DMS 273 (cell line): Measurements from ENCODE around the gene EPM2AIP1.
"Not testable (repeated sequence)": the region's sequence is repeated elsewhere in the genome, so short reads cannot be mapped to it uniquely, and the experiment has no call there.

Experiments
- DNase-seq: peaks from one replicate; lab custom pipeline; 2025; ENCODE audit not compliant: unreplicated experiment; lab: John Stamatoyannopoulos, UW

EPM2AIP1 gene

DNA sequence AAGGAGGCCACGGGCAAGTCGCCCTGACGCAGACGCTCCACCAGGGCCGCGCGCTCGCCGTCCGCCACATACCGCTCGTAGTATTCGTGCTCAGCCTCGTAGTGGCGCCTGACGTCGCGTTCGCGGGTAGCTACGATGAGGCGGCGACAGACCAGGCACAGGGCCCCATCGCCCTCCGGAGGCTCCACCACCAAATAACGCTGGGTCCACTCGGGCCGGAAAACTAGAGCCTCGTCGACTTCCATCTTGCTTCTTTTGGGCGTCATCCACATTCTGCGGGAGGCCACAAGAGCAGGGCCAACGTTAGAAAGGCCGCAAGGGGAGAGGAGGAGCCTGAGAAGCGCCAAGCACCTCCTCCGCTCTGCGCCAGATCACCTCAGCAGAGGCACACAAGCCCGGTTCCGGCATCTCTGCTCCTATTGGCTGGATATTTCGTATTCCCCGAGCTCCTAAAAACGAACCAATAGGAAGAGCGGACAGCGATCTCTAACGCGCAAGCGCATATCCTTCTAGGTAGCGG is at the start of gene EPM2AIP1:
TSS of gene EPM2AIP1 (minus strand) at position 326 of the 520 bp plus-strand sequence. CDS start at position 272, 54 bp downstream.
- no peak for DNase-seq

DNA sequence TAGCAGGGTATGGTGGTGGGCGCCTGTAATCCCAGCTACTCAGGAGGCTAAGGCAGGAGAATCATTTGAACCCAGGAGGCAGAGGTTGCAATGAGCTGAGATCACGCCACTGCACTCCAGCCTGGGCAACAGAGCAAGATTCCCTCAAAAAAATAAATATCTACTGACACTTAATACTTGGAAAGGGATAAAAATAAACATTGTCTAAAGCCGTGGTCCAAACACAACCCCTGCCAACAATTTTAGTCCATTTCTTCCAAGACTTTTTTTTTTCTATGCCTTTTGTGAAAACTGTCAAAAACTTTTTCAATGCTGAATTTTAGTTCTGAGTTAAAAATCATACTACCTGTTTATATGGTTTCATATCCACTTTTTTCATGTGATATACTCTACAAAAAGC is 49.8 kb upstream of the EPM2AIP1 start:
- not testable (repeated sequence) for DNase-seq

DNA sequence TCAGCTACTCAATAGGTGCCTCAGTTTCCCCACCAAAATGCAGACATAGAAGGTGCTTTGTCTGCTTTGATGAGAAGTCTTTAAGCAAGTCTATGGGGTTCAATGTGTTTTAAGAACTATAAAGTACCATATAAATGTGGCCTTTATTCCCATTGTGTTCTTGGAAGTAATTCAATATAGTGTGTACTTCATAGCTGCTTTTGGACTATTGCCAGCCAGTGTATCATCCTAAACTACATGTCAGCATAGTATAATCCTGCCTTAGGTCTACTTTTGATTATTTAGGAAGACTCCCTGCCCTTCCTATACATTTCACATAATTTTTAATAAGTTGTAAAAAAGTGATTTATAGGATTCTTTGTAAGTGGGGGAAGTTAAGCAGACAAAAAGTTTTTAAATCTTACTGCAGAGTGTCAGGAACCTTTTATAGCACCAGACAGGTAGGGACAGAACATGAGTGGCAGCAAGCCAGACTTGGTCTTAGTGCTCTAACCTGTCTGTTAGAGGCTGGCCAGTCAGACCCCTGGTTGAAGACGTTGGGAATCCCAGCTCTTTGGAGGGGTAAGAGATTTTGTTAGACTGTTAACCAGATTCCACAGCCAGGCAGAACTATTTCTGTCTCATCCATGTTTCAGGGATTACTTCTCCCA is 48.7 kb upstream of the EPM2AIP1 start:
- no peak for DNase-seq

DNA sequence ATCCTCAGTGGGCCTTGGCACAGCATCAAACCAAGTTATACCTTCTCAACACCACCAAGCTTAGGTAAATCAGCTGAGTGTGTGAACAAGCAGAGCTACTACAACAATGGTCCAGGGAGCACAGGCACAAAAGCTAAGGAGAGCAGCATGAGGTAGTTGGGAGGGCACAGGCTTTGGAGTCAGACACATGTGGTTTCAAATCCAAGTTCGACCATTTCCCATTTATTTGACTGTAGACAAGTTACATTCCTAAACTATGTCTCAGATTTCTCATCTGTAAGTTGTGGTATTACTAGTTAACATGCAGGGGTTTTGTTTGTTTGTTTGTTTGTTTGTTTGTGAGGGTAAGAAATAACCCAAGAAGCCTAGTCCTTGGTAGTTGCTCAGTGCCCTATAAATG is 47.3 kb upstream of the EPM2AIP1 start:
- DNase-seq, result no peak

DNA sequence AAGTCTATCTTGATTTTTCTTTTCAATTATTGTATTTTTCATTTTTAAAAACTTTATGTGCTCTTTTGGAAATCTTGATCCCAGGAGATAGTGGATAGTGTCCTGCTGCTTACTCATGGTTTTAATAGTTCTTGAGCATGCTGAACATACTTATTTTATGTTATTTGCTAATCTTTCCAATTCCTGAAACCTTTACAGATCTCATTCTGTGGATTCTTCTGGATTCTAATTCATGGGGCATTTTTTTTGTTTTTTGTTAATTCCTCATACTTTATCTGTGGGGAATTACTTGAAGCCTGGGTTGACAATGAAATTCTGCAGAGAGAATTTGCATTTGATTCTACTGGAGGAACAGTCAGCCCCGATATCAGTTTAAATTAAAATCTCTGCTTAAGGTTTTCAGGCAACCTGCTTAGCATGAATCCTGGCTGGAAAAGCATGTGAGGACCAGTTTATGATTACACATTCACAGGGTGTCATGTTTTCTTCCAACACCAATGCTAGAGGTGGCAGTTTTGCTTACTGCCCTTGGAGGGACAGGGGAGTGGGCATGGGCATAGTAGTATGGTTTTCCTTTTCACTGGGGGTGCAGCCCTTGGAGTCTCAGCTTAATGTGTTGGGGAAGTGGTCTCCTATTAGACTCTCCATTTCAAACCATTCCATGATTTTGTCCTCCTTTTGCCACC is 46.4 kb upstream of the EPM2AIP1 start:
- no peak for DNase-seq

DNA sequence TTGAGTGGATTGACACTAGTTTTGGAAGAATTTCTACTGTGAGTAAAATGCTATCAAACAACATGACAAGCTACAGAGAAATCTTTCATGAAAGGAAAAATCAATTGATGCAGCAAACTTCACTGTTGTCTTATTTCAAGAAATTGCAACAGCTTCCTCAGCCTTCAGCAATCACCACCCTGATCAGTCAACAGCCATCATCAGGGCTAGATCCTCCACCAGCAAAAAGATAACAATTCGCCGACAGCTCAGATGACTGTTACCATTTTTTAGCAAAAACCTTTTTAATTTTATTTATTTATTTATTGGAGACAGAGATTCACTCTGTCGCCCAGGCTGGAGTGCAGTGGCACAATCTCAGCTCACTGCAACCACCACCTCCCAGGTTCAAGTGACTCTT is 44.4 kb upstream of the EPM2AIP1 start:
- DNase-seq, result no peak

DNA sequence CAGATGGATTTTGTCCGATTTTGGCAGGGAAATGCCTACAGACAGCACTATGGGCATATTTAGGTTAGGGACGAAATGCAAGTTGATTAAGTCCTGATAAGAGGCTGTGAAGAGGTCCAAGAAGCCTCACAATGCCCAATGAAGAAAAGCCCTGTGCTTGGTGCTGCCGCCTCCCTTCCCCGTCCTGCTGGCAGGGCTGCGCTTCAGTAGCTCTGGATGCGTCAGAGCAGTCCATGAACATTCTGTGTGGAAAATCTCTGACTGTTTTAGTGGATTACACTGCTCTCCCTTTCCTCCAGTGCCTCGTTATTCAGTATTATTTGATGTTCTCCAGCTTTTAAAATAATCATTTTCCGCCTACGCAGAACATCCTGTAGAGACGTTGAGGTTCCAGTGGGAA is 40.0 kb upstream of the EPM2AIP1 start:
- no peak for DNase-seq

DNA sequence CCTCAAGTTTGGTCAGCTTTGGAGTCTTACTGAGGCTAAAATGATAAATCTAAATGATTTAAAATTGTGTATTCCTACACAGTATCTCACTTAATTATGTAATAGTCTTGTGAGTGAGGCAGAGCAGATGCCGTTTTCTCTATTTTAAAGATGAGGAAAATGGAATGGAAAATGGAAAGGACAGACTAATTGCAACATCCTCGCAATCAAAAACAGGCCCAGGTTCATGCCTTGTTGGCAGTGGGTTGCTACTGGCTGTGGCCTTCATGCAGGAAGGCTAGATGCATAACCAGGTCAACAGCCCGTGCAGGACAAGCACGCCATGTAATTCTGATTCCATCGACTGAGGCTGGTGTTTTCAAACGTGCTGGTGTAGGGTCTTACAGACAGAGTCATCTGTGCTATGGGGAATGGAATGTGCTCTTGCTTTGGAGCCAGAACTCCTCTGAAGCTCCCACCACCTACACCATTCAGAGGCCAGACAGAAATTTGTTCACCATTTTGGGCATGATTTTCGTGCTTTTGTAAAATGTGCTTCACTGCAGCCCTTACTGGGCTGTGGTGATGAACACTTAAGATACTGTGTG is 38.3 kb upstream of the EPM2AIP1 start:
- DNase-seq, result no peak

DNA sequence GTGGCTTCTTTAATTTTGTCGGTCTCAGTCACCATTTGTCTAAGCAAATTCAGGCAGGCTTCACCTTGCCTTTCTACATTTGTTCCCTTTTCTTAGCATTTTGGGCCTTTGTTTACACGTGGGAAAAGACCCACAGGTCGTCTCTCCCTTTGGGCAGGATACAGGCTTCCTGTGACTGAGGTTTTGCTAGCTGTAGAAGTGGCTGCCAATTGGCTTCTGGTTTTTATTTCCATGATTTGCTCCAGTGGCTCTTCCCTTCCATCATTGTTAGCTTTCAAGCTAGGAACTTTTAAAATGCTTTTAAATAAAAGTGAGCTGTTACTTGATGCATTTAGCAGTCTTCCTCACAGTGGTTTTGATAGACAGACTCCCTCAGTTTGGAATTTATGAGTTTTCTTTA is 37.7 kb upstream of the EPM2AIP1 start:
- no peak for DNase-seq

DNA sequence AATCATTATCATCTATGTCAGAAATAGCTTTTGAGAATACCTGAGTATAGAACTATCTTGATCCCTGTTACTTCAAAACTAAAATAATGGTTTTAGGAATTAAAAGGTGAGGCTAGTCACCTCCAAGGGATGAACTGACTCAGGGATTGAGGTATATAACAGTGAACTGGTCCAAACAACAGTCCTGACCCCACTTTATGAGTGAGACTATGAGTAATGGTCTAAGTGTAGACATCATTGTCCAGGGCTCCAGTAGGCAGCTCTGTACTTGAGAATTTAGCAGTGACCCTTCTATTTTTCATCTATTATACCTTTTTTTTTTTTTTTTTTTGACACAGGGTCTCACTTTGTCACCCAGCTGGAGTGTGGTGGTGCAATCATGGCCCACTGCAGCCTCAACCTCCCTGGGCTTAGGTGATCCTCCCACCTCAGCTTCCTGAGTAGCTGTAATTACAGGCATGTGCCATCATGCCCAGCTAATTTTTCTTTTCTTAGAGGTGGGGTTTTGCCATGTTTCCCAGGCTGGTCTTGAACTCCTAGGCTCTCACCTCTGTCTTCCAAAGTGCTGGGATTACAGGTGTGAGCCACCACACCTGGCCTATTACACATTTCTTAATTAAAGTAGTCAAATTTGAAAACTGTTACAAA is 36.7 kb upstream of the EPM2AIP1 start:
- no peak for DNase-seq

DNA sequence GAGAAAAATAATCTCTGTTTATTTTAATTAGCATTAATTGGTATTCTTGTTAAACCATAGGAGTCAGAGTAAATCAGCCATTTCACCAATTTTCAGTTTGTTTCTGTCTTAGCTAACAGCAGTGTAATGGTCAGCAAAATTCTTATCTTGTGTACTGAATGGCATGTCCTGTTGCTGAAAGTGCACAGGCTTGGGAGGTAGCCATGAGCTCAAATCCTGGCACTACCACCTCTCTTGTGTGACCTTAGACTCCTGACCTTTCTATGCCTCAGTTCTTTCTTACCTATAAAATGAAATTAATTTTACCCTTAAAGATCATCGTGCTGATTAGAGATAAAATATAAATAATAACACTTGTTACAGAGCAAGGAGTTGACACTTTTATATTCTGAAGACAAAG is 36.2 kb upstream of the EPM2AIP1 start:
- no peak for DNase-seq

DNA sequence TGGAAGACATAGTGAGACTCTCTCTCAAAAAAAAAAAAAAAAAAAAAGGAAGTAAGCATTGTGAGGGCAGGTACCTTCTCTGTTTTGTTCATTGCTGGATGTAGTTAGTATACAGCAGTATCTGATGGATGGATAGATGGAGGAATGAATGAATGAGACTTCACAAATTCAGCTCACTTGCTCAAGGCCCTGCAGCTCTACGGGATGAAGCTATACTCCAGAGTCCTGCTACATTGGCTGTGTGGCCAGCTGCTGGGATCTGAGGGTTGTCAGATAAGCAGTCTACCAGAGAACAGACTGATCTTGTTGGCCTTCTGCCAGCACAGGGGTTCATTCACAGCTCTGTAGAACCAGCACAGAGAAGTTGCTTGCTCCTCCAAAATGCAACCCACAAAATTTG is 35.4 kb upstream of the EPM2AIP1 start:
- peak; percentile 49 for DNase-seq

DNA sequence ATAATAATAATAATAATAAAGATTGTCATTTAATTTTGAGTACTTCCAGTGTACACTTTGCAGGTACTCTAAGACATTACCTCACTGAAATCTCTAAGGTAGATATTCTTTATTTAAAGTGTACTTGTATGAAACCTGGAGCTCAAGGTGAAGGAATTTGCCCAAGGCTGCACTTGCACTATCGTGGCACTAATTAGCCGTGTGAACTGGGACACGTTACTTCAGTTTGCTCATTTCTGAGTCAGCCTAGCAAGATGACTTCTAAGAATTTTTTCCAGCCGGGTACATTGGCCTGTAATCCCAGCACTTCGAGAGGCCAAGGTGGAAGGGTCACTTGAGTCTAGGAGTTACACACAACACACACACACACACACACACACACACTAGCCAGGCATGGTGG is 33.9 kb upstream of the EPM2AIP1 start:
- no peak for DNase-seq

DNA sequence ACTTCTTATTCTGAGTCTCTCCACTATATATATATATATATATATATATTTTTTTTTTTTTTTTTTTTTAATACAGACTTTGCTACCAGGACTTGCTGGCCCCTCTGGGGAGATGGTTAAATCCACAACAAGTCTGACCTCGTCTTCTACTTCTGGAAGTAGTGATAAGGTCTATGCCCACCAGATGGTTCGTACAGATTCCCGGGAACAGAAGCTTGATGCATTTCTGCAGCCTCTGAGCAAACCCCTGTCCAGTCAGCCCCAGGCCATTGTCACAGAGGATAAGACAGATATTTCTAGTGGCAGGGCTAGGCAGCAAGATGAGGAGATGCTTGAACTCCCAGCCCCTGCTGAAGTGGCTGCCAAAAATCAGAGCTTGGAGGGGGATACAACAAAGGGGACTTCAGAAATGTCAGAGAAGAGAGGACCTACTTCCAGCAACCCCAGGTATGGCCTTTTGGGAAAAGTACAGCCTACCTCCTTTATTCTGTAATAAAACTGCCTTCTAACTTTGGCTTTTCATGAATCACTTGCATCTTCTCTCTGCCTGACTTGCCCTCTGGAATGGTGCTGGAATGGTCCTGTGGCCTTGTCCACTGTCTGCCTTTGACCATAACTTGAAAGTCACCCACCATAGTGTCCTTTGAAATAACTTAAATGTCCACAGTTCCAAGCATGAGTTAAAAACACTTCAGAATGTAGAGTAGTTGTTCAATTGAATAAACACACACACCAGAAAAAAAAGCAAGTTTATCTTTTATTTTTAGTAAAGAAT is 32.8 kb upstream of the EPM2AIP1 start:
- no peak for DNase-seq

DNA sequence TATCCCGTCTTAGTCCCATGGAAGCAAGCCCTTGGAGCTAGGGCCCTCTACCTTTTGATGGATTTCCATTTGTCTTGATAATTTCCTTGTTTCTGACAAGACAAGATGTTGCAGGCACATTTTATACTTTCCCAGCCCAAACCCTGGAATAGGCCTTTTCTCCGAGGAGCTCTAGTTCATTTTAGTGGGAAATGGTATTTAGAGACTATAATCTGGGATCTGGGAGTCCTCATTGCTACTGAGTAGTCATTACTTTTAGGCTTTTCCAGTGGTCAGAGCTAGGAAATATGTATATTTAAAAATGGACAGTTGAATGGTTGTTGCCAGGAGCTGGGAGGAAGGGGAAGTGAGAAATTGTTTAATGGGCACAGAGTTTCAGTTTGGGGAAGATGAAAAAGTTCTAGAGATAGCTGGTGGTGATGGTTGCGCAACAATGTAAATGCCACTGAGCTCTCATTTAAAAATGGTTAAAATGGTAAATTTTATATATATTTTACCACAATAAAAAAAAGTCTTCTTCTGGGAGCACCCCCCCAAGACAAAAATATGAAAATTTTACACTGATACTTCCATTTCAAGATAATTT is 32.0 kb upstream of the EPM2AIP1 start:
- DNase-seq, result no peak

DNA sequence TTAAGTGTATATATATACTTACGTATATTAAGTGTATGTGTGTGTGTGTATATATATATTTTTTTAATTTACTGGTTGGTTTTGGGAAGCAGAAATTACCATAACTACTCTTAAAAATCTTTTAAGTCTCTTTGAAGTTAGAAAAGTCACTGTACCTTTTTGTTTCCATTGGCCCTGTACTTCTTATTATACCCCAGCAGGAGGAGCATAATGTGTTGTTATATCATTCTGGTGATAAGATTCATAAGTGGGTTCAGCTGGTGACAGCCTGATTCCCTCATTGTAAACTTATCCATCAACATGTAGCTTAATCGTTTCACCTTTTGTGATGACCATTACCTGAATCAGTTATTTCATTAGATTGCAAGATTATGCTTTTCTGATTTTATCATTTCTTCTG is 31.2 kb upstream of the EPM2AIP1 start:
- peak; percentile 25 for DNase-seq

DNA sequence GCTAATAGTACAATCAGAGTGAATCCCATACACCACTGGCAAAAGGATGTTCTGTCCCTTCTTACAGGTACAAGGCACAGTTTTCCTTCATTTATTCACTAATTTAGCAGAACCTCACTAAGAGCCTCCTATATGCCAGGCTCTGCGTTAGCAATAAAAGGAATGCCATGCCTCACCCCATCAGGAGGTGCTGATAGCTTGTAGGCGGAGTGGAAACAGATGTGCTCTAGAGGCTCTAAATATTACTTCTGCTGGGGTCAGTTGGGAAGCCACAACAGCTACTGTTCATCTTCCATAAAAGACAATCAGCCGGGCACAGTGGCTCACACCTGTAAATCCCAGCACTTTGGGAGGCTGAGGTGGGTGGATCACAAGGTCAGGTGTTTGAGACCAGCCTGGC is 24.8 kb upstream of the EPM2AIP1 start:
- DNase-seq, result no peak

DNA sequence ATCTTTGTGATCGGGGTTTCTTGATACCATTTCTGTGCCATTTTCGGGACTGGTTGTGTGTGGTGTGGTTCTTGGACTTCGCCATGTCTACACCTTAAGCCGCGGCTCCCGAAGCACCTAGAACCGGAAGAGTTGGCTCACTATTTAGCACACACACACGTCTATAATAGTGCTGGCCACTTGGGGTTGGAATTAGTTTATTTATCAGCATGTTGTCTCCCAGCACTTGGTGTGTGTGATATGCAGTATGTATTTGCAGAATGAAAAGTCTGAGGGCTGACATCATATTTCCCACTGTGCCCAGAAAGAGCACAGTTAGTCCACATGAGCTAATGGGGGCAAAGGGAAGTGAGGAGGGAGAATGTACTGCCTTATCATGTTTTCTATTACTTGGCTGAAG is 24.0 kb upstream of the EPM2AIP1 start:
- DNase-seq, result no peak

DNA sequence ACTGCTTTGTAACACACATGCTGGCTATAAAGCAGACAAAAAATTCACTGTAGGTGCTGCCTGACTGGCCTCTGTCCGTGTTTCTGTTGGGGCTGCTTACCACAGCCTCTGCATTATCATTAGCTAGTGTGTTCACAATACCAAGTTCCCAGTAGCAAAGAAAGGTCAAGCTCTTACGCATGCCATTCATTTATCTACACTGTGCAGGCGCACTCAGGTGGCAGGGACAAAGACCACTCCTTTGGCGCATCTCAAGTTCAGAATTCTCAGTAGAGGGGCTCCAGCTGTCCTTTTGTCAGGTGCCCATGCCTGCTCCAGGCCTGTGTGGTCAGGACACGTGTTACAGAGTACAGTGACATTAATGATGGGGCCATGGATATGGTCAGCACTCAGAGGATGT is 22.7 kb upstream of the EPM2AIP1 start:
- no peak for DNase-seq

DNA sequence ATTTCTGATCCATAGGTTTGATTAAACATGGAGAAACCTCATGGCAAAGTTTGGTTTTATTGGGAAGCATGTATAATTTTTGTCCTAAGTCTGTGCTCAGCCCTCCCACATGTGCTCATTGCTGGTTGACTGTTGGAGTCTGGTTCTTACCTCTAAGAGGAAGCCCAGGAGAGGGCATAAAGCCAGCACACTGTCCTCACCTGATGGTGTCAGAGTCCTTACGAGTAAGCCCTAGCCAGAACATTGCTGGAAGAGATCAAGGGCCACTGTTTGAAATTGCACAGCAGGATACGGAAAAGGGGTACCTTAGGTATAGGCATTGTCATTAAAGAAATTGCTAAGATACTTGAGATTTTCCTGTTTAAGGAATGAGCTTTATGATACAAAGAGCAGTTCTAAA is 21.7 kb upstream of the EPM2AIP1 start:
- no peak for DNase-seq
